HG03159 (cell line): ENCODE results near the gene ZNF17.

Experiments
- ATAC-seq: cut with Tn5 transposase; IDR thresholded peaks from one replicate; pipeline ENCODE4 v1.9.1; 2021; ENCODE audit warnings: mild to moderate bottlenecking, moderate library complexity; ENCODE audit not compliant: unreplicated experiment

ZNF17 gene

DNA sequence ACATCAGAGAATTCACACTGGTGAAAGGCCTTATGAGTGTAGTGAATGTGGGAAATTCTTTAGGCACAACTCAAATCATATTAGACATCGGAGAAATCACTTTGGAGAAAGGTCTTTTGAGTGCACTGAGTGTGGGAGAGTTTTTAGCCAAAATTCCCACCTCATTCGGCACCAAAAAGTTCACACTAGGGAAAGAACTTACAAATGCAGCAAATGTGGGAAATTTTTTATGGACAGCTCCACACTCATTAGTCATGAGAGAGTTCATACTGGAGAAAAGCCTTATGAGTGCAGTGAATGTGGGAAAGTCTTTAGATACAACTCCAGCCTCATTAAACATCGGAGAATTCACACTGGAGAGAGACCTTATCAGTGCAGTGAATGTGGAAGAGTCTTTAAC is 10.1 kb downstream of the ZNF17 start:
- ATAC-seq, result no peak

DNA sequence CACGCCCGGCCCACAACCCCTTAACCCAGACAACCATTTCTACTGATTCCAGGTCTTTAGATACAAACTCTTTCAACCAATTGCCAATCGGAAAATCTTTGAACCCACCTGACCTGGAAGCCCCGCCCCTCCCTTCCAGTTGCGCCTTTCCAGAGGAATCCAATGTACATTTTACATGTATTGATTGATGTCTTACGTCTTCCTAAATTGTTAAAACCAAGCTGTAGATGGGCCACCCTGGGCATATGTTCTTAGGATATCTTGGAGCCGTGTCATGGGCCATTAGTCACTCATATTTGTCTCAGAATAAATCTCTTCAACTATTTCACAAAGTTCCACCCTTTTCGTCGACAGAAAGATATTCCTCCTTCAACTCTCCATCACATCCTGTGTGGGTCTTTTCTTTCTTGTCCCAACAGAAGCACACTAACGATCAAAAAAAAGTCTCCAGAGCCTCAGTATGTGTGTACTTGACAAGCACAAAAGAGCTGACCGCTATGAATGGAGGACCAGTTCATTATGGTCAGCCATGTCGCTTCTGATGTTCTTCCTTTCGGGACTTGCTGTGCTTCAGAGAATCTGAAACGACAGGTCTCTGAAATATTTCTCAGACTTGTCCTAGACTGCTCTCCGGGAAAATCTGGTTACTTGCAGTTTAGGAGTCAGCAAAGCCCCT is 23.6 kb downstream of the ZNF17 start:
- ATAC-seq, result peak; percentile 6

DNA sequence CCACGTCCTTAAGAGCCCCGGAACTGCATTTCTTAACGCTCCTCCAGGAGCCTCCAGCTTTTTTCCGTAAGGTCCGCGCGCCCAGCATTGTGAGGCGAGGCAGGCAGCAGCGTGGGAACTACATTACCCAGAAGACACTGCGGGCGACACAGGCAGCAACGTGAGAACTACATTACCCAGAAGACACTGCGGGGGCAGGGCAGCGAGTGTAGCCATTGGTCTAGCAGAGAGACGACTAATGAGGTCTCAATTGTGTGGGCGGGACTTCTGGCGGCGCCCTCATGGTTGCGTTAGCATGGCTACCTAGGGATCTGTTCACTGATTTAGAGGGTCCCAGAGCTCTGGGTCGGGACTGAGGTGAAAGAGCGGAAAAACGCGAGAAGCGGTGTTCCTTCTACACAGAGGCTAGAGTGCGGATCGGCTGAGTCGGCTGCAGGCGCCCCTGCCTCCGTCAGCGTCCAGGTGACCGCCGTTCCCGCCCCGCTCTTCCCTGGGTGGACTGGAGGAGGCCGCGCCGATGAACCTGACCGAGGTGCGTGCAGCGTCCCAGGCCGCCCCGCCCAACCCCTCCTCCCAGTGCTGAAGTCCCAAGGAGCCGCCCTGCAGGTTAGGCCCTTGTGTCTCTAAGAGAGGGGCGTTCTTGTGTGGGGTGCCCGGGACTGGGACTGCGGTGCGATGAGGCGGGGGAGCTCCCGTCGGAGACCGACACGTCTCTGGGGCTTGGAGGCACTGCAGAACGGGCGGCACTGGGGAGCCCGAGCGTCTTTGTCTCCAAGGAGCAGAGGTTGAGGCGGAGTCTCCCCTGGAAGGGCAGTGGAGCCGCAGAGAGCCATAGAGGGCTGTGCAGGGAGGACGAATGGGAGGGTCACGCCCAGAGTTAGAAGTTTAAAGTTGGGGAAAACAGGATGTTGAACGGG is 24.4 kb downstream of the ZNF17 start, which contains the start of gene ZNF749:
Gene ZNF749, plus strand, starts transcription at position 264 of the 917 bp plus-strand sequence. Its CDS starts 254 bp downstream, at position 518.
- peak; percentile 96 for ATAC-seq

DNA sequence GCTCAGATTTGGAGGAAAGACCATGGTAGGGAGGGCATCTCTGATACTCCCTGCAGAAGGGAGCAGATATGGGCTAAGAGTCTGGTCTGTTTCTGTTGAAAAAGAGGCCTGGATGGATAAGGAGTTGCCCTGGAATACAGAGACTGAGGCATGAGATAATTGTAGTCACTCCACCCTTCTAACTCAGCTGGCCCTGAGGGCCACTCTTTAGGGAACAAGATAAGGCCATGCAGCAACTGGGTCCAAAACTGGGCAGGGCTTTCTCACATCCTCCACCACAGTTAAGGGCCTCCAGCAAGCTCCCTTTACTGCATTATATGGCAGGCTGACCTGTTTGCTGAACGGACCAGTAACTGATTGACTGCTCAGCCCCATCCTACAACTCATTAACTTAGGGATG is 25.5 kb downstream of the ZNF17 start:
- ATAC-seq, result no peak

DNA sequence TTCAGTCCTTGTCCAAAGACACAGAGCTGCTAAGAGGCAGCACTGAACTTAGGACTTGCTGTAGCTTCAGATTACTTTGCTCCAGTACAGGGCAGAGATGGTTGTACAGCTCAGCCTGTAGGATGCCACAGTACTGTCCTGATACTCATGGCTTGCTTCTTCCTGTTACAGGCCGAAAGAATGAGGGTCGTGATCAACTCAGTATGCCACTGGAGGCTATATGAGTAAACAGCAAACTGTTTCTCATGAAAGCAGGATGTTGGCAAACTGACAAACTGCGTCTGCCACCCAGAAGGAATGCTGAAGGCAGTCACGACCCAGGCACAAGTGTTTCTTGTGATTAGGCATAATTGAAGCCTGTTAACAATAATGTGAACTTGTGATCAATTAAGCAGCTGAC is 27.0 kb downstream of the ZNF17 start:
- ATAC-seq, result no peak

DNA sequence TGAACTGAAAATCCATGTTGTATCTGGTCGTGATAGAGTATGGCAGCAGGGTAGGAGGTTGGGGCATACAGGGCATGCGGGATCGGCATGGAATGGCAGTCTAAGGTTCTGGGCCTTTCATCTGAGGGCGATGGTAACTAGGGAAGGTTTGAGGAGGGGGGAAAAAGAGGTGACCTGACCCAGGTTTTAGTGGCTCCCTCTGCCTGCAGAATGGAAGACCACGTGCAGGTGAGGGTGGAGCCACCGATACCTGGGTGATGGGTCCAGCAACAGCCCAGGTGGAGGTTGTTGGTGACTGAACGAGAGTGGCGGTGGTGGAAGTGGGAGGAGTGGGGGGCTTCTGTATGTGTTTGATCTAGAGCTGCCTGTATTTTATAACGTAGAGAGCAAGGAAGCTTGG is 28.0 kb downstream of the ZNF17 start:
- no peak for ATAC-seq

DNA sequence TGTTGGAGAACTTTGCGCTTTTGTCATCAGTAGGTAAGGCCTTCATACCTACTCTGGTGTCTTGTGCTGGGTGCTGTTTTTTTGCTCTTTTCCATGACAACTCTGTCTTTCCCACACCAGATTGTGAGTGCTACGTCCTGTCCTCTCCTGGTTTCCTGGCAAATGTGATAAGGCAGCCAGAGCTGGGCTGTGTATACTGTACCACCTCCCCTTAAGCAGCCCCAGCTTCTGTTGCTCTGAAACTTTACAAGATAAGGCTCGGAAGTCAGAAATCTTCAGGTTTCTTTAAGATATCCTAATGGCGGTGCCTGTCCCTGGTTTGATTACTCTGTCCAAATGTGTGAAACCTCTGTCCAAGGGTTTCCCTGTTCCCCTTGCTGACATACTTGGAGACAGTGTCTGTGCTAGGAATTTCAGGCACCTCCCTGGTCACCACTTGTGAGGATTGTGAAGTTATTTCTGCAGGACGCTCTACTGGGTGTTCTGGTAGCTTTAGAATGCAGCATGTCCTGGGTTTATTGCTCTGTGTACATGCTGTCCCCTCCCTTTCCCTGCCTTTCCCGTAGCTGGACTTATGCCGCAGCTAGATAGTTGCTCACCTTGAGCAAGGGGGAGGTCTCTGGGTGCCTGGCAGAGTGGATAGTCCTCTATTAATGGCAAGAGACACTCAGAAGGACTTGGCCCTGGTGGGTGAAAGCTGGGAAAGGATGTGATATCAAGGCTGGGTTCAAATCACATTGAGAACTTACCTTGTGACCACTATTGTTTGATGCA is 31.2 kb downstream of the ZNF17 start:
- no peak for ATAC-seq

DNA sequence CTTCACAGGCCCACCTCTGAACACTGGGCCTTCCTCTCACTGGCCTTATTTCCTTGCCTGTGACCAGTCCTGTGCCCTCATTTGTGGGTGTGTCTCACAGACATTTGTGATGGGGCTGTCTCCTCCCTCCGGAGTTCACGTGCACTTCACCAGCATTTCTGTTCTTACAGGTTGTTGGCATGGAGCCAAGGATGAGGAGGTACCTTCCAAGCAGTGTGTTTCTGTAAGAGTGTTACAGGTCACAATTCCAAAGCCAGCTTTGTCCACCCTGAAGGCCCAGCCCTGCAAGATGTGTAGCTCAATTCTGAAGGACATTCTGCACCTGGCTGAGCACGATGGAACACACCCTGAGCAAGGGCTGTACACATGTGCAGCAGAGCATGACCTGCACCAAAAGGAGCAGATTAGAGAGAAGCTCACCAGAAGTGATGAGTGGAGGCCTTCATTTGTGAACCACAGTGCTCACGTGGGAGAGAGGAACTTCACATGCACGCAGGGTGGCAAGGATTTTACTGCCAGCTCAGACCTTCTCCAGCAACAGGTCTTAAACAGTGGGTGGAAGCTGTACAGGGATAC is 32.2 kb downstream of the ZNF17 start:
- no peak for ATAC-seq

DNA sequence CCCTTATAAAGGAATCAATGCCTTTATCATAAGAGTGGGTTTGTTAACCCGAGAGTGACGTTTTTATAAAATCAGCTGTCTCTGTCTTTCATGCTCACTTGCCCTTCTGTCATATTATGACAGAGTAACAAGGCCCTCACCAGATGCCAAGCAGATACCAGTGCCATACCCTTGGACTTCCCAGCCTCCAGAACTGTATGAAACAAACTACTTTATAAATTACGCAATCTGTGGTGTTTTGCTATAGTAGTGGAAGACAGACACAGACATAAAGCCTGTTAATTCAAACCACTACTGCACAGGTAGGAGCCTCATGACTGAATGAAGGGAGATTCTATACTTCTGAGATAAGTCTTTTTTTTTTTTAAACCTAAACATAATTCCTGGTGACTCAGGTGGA is 41.3 kb downstream of the ZNF17 start:
- ATAC-seq, result no peak

DNA sequence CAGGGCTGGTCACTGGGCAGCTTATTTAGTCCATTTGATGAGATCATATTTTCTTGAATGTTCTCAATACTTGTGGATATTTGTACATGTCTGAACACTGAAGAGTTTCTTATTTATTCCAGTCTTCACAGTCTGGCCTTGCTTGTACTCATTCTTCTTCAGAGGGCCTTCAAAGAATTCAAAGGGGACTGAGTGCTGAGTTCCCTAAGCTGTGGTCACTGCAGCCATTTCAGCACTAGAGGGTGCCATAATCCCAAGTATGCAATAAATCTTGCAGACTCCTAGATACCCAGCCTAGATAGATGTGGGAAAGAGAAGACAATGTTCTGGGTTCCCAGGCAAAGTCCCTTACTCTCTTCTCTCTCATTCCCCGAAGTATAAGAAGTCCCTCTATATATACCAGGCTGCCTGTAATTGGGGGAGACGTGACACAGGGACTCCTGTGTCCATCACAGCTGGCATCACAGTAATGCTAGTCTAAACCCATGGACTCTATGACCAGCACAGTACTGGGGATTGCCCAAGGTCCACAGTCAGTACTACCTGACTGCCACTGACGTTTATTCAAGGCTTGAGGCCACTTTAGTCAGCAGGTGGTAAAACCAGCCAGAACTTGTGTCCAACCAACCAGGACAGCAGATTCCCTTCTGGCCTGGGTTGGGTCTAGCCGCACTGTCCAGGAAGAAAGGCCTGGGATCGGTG is 54.9 kb downstream of the ZNF17 start:
- no peak for ATAC-seq

DNA sequence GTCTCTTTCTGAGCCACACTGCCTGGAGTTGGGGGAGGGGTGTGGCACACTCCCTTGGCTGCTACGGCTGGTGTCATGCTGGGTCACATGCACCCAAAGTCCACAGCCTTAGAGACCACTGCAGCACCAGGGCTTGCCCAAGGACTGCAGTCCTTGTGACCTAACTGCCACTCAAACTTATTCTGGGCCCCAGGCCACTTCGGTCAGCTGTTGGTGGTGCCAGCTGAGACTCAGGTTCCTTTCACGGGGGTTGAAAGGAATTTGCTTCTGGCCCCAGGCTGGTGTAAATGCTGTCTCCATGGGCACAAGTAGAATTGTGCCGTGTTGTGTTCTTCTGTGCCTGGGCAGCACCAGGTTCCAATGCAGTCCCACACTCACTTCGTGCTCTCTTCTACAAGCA is 55.5 kb downstream of the ZNF17 start:
- no peak for ATAC-seq
